Stimulated activated CD8-positive, alpha-beta memory T cell treated with anti-CD3 and anti-CD28 coated beads, Interleukin-7, amount 100 ng/mL, for 48 hours (primary cell): ENCODE results near the gene EVA1A.
A peak's percentile ranks its signal among the peaks of the same experiment; 100 is the strongest.

Source experiments
- DNase-seq, 2 donors: peaks; one replicate each; pipeline ENCODE4 v3.0.0-alpha.2; 2020; ENCODE audit warnings: low read depth in 1 of 2; ENCODE audit errors: extremely low read depth in 1 of 2

The EVA1A gene, protein sequence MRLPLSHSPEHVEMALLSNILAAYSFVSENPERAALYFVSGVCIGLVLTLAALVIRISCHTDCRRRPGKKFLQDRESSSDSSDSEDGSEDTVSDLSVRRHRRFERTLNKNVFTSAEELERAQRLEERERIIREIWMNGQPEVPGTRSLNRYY

DNA sequence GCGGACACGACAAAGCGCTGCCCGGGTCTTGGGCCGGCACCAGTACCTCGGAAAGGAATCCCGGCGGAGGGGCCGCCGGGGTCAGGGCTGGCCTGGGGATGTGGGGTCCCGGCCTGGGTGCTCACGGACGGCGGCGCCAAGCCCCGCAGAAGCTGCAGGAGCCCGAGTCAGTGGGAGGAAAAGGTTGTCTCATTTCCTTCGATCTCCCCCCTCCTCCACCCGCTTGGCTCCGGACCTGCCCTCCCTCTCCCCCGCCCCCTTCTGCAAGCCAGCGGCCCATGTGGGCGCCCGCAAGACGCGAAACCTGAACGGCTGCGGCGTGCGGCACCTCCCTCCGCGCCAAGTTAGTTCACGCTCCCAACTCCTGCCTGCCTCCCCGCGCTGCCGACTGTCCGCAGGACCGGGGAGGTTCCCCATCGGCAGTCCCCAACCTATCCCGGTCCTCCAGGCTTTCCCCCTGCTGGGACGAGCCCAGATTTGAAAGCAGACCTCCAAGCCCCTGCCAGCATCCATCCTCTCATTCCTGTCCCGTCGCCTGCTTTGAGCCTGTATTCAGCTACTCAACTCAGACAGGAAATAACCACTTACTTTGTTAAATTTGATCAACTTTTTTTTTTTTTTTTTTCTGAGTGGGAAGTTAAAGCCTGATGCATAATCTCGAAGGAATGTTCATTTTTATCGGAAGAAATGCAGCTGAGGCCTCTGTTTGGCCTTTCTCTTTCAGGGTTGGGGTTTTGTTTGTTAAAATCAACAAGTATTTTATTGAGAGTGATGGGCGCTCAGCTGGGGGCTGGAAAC is at the start of gene EVA1A:
Gene EVA1A, minus strand, starts transcription at position 172 of the 798 bp plus-strand sequence. CDS start 42,799 bp downstream, outside the sequence.
- DNase-seq = peak in 1 of 2 donors; percentile 7

DNA sequence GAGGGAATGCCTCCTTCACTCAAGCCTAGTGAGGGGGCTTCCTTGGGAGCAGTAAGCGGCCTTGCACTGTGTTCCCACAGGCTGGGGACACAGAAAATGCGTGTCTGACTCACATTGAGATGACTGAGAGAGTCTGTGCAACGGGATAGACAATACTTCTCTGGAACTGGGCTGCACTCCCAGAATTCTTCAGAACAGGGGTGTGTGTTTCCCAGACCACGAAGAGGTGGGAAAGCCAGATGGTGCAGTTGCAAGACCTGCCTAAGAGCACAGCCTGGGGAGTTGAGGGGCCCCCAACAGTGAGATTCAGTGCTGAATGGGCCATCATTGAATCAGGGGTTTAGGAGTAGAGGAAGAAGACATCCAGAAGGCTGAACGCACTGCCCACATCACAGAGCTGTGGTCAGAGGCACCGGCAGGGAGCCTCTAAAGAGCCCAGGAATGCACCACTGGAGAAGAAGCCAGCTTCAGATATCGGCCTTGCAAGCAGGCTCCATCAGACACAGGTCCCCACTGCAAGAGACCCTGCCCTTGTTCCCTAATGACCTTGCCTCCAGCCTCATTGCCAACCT is 49.3 kb upstream of the EVA1A start:
- no peak for DNase-seq

DNA sequence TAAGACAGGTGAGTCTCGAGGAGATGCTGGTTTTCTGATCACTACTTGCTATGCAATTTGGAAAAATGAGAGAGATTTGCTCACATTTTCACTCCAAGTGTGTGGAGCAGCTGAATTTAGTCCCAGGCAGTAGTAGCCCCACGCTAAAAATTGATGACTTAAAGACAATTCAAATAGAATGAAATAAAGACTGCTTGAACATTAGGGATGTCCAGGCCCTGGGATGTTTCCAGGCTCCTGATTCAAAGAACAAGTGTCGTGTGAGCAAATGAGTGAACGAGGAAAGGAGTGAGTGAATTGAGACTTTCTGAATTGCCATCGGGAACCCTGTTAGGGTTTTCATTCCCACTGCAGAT is 48.6 kb upstream of the EVA1A start:
- DNase-seq = no peak

DNA sequence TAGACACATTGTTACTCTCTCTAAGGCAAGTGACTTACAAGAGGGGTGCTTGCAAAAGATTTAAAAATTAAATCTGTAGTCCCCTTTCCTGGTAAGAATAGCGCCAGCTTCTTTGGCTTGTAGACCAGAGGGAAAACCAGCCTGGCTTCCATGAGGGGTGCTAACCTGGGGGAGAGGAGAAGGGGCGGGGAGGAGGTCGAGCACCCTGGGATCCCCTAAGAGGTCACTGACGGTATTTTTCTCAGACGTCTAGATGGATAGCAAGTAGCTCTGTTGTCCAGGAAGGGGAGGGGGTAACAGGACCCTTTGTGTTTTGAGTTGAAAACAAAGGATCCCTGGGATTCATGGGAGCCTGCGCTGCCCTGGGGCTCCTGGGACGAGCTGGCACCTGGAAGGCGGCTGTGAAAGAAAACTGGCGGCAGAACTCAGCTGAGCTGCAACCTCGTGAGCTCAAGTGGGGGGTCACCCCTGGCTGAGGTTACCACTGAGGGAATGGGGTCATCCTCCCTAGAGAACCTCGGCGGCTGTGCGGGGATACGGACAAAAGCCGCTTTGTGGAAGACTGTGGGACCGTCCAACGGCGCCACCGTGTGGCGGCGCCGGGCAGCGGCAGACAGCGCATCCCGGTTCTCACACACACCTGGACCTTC is 48.1 kb upstream of the EVA1A start:
- peak in 1 of 2 donors; percentile 14 for DNase-seq

DNA sequence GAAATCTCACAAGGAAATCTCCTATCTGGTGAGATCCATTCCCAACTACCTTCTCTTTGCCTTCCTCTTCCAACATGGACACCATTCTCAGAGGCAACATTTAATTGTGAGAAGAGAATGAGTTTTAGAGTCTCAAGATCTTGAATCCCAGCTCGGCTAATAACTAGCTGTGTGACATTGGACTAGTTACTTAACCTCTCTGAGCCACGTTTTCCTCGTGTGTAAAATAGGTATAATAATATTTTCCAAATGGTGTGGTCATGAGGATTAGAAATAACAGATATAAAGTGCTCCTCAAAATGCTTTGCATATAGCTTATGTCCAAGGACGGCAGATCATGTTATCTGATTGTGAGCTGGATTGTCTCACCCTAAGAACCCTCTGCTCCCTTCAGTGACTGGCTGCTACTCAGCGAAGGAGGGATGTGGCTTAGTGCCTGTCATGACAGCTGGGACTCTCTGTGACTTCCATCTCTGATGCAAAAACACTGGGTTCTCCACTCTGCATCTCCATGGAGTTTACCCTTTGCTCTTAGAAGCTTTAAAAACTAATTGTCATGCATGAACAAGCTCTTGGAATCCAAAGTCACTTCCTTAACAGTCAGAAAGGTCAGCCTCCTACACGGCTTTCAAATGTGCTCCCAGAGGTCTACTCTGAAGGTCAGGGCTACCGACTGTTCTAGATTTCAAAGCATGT is 47.4 kb upstream of the EVA1A start:
- DNase-seq = no peak

DNA sequence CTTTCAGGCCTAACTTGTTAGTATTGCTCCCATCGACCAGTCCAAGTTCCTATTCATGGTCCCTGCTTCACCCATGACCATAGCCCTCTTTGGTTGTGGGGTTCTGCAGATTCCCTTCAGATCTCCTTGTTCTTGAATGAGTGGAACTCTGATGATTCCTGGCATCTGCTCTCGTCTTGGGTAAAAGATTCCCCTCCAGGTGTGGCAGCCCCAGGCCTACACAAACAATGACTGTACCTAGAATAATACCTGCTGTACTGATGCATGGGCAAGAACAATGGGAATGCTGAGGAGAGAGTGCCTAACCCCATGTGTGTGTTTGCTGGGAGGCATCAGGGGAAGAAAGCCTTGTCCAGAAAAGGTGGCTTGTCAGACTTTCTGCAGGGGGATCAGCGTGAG is 46.7 kb upstream of the EVA1A start:
- no peak for DNase-seq

DNA sequence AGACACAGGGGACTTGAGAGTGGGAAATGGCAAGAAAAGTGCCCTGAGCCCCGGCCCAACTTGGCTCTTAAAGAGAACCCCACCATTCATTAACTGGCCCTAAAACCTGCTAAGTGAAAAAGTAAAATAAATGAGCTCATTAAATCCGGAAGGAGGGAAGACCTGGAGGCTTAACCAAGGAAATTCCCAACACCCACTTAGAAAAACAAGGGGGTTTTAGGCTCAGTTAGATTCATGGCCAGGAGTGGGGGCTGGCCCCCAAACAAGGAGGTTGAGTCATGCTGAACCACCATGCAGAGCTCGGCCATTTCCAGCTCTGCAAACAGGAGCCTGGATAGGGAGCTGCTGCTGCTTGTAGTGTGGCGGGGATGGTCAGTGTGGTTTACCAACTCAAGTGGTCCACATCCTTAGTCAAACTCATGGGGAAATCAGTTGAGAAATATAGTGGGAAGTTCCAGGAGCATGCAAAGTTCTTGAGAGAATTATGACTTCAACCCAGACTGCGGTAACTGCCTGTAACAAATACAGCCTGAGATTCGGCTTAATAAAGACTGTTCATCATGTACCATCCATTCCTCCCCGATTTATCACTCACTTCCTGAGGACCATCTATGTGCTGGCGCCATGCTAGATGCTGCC is 46.1 kb upstream of the EVA1A start:
- DNase-seq = no peak

DNA sequence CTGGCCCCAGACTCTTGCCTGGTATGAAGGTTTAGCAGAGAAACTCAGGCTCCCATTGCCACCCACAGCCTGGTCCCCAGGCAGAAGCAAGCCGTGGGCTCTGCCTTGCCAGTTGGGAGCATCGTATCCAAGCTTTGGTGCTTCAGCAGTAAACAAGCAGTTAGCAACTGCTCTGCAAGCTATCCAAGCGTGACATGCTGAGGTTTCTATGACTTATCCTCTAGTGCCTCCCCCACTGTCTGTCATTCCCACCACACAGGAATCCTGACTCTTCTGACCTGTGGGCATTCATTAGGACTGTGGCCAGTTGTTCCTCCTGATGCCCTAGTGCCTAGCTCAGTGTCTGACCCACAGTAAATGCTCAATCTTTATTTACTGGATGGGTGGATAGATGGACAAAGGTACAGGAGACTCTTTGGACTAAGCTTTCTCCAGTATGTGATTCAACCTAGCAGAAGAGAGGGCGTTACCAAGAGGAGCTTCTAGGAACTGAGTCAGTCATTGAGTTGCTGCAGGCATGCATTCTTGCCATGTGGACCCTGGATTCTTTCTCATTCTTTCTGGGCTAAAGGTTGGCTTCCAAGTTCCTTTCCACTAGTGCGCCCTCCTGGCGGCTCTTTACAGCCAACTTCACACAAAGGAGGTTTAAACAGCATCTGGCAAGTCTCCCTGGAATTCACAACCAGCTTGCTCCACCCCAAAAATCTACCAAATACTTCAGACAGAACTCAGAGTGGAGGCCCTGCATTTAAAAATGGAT is 45.2 kb upstream of the EVA1A start:
- no peak for DNase-seq

DNA sequence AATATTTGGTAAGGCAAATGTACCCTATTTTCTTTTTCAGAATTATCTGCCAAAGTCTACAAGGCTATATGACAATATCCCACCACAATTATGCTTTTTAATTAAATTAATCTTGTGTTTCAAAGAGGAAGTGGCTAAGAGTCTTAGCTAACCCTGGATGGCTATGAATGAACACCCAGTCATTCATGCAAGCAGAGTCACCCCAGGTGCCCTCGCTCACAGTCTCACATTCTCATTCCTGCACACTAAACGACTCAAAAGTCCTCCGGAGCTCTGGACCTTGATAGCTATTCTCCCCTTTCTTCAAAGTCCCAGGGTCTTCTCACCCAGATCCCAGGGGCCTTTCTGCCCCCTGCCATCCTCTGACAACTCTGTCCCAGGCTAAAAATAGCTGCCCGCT is 43.7 kb upstream of the EVA1A start:
- DNase-seq = no peak

DNA sequence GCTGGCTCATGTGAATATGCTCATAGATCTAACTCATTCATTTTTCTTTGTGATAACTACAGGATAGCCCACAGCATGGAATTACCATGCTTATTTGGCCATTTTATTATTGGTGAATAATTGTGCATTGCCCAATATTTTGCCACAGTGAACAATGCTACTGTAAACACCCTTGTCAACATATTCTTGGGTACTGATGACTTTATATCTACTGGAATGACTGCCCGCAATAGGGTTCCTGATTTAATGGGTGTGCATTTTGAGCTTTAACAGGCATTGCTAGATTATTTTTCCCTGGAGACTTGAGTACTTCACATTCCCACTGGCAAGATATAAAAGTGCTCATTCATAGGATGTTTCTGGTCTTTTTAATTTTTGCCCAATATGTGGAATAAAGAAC is 42.7 kb upstream of the EVA1A start:
- DNase-seq = no peak

DNA sequence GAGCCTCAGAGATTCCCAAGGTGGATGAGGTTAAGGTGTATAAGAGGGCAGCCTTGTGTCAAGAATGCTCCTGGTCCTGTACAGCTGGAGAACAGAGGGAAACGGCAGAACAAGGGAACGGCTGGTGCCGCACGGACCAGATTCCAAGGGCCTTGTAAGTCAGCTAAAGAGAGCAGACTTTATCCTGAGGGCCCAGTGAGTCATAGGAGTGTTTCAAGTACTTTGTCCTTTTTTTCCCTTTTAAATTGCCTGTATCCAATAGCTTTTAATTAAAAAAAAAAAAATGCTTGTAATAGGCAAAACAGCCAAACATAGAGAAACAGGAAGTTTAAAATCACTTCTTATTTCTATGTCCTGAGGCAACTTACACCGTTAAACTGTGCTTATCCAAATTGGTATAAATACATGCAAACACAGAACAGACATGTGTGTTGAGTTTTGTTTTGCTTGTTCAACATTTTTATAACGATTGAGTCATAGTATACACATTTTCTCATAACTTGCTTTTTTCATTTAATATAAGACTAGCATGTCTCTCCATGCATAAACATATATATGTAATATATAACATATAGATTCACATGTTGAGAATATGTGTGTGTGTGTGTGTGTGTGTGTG is 42.1 kb upstream of the EVA1A start:
- DNase-seq = no peak

DNA sequence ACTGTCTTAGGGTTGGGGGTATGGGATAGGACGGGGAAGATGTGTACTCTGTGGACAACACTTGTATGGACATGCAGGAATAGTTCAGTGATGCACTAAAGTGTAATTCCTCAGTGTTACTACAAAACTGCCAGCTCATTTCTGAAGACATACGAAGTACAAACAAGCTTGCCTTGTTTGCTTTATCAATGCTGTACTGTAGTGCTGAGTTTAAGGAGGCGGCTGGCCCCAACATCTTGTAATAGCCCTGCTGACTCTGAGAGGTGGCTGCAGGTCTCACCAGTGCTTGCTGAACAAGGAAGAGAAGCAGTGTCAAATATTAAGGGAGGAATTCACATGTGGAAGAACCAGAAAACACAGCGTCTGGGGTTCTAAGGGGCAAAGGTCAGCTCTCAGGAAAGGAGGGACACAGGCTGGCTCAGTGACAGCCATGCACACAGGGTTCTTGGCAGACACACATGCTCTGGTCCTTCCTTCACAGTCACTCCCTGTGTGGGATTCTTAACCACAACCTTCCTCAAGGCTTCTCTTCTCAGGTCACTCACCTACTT is 39.8 kb upstream of the EVA1A start:
- DNase-seq = no peak

DNA sequence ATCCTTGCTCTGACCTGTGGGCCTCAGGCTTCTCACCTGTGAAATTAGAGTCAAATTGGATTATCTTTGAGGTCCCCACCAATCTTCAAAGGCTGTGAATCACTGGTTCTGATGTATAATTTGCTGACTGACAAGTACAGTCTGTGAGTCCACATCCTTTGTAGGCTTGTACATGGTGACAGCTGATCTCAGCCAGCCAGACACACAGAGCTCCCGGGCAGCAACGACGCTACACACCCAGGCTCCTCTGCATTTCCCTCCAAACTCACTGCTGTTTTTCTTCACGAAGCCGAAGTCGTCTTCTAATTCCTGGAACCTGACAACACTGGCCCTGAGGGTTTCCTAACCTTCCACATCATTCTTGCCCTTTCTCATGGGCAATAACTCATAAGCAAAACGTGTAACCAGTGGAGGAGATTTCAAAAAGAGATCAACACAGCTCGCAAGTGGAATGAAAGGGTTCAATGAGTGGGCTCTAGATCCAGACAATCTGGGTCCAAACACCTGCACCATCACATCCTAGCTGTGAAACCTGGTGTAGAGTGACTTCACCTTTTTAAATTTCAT is 37.9 kb upstream of the EVA1A start:
- DNase-seq = no peak

DNA sequence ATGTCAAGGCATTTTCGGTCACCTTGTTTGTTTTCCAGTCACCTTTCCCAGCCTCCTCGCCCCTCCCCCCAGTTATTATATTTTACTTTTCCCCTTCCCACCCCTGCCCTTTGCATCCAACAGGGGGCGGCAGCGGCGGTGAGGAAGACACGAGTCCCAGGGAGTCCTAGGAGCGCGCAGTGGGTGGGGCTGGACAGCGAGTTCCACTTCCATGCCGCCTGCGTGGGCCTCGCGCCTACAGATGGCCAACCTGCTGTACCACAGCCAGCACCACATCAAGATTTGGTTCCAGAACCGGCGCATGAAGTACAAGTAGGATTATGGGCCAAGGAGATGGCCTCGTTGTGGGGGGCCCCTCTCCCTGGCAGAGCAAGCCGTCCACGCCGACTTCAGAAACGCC is 37.2 kb upstream of the EVA1A start:
- no peak for DNase-seq

DNA sequence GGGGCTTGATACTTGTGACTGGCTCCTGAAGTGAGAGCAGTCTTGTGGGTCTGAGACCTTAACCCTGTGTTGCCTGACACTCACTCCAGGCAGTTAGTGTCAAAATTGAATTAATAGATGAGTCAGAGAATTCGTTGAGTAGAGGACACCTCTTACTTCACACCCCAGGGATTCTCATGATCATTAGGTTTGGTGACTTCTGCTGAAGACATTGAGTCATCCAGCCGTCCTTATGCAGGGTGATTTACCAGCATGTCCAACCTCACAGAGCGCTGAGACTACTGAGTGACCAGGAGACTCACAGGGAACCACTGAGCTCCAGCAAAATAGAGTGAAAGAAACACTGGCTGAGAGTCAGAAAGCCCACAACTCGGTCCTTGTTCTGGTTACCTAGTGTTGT is 36.0 kb upstream of the EVA1A start:
- DNase-seq = no peak

DNA sequence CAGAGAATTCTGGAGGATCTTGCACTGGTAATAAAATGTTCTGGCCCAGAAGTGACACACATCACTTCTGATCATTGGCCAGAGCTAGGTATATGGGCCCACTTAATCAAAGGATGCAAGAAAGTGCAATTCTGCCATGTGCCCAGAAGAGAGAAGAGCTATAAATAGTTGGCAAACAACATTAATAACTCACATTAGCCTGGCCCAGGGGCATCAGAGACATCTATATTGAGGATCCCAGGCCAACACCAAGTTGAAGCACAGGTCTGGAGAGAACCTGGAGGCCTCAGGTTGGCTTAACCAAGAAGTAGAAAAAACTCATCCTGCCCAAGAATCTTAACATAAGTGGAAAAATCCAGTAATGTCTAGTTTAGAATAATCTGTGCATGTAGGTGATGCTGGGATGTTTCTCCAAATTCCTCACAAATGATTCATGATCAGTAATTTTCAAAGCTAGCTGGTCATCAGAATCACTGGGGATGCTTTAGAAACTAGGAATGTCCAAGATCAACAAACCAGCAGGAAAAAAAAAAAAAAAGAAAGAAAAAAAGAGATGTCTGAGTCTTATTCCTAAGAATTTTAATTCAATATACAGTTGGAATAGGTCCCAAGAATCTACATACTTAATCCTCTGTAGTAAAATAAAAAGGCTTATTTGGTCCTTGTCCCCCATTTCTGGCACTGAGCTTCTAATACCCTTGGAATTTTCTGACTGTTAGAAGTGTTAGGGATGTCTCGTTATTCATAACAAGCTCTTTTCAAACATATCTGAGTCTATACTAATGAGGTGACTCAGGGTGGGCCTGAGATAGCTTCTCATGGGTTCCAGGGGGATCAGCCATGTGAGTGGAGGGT is 35.0 kb upstream of the EVA1A start:
- no peak for DNase-seq

DNA sequence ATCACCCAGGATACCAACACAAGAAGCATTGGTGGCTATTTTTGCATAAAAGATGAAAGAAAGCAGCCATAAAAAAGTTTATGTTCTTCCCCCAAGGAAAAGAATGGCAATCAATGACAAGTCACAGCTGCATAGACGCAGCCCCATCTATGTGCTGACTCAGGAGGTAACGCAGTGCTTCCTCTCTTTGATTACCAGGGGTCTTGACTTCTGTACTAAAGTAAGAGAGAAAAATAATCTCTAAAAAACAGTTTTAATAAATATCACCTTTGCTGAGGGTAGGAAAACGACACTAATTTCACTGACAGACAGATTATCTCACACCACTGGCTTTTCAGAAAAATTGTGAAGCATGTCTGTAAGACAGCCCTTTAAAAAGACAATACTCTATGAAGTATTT is 33.9 kb upstream of the EVA1A start:
- no peak for DNase-seq

DNA sequence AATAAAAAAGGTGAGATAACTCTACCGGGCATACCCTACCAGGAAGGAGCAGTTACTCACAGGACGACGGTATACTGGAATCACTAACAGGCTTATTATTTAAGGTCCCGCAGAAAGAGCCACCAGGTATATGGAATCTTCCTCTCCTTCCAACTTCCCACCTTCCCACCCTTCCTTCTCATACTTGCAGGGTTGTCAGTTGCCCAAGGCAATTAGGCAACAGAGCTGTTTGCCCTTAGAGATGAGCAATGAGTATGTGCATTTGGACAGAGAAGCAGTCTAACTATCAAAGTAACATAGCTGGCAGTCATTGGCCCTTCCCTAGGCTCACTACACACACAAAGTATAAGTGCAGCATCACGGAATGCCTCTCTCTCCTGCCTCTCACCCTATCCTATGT is 32.1 kb upstream of the EVA1A start:
- DNase-seq = no peak
